Measurements from ENCODE around the gene TENT5C. TPM values are rescaled to one million over a fixed set of nuclear protein-coding genes. Genes with fewer than 3 reads are reported as not detected.
A peak's percentile ranks its signal among the peaks of the same experiment; 100 is the strongest.

Gene TENT5C
- total and polyA plus RNA-seq, 9 of the 15 experiments (the other 6 are each of a cell fraction or from before 2014, with no cell fraction given) = 1.8 to 7.7 (median 4.0) TPM

- TF ChIP-seq MBD1 (CRISPR knock-in tag; IDR thresholded peaks at IDR 0.05) (no peak), TCF7L2 (IDR thresholded peaks at IDR 0.05; ENCODE audit: low read depth, low read length) (peak; percentile 45; the same call in 1 of the 2 replicates), SMAD4 (CRISPR knock-in tag; conservative IDR thresholded peaks at IDR 0.05) (peak; percentile 97), SMARCB1 (IDR thresholded peaks at IDR 0.05; ENCODE audit: insufficient read length, low read depth) (peak; percentile 72), ZNF584 (CRISPR knock-in tag; IDR thresholded peaks at IDR 0.05; ENCODE audit: low read depth) (peak; percentile 60; the same call in 1 of the 2 replicates), YBX1 (IDR thresholded peaks at IDR 0.05) (no peak), MYC (IDR thresholded peaks at IDR 0.05; ENCODE audit: low read depth, low read length) (peak; percentile 67; the same call in 1 of the 2 replicates), MYC (CRISPR knock-in tag; IDR thresholded peaks at IDR 0.05; ENCODE audit: borderline replicate concordance, low read depth) (no peak), UBTF (IDR thresholded peaks at IDR 0.05; ENCODE audit: borderline replicate concordance in 1 of 2, low read depth in 2 of 2, low read length in 2 of 2) (peak in 1 of 2 experiments; percentile 60; a peak in 1 of 4 replicates), ZBED1 (IDR thresholded peaks at IDR 0.05) (peak; percentile 85), NELFE (IDR thresholded peaks at IDR 0.05; ENCODE audit: insufficient read depth, insufficient read length) (no peak), EGR1 (conservative IDR thresholded peaks at IDR 0.05) (no peak; the same call in 1 of the 2 replicates), ZNF592 (IDR thresholded peaks at IDR 0.05) (peak; percentile 61; the same call in 1 of the 2 replicates), ZNF408 (CRISPR knock-in tag; IDR thresholded peaks at IDR 0.05; ENCODE audit: low read depth) (no peak), TARDBP (IDR thresholded peaks at IDR 0.05) (peak; percentile 88; the same call in 1 of the 2 replicates), NUFIP1 (IDR thresholded peaks at IDR 0.05; ENCODE audit: partially characterized antibody) (peak; percentile 19), PHTF2 (CRISPR knock-in tag; IDR thresholded peaks at IDR 0.05) (peak; percentile 66; the same call in 1 of the 2 replicates), EP400 (IDR thresholded peaks at IDR 0.05) (peak; percentile 30; the same call in 1 of the 2 replicates), MTA1 (IDR thresholded peaks at IDR 0.05; ENCODE audit: borderline replicate concordance) (peak; percentile 93)
These were observed 6.8 kb downstream of the TENT5C start (continued) for GRCh38 chr1:117612517-117613248.

Measured in K562 (cell line).